ENCODE data around the gene SLC2A4RG. TPM values are rescaled to one million over a fixed set of nuclear protein-coding genes. Genes with fewer than 3 reads are reported as not detected.

SLC2A4RG gene
- total and polyA plus RNA-seq, 2 donors (not counting 3 experiments of a cell fraction or from before 2014, with no cell fraction given) = 41.7 to 69.4 TPM

DNA sequence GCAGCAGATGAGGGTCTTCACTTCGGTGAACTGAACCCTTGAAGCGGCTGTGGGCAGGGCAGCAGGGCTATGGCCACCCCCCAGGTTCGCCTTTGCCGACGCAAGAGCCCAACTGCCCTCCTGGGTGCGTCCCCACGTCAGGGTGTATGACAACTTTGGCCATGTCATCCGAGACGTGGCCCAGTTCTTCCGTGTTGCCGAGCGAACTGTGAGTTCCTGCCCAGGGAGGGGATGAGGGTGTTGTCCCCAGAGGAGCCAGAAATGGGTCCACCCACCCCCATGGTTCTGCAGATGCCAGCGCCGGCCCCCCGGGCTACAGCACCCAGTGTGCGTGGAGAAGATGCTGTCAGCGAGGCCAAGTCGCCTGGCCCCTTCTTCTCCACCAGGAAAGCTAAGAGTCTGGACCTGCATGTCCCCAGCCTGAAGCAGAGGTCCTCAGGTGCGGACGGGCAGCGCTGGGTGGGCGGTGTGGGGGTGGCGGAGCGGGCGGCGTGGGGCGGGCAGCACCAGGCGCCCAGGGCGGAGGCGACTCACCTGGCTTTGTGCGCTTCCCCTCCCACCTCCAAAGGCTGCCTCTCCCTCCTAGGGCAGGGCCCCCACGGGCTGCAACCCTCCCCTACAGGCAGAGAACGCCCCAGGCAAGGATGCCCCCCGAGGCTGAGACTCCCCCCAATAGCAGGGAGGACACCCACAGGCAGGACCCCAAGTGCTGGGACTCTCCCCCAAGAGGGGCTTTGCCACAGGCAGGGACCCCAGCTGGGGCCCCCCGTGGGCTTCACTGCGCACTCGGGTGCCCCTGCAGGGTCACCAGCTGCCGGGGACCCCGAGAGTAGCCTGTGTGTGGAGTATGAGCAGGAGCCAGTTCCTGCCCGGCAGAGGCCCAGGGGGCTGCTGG is 49.3 kb upstream of the SLC2A4RG start:
- Histone ChIP-seq H3K79me2 (ENCODE audit: control insufficient read depth, insufficient read depth, low read length) (peaks cover 4% of the 10 kb centered on the region), H3K27me3 (ENCODE audit: control insufficient read depth in 2 of 2, insufficient read depth in 2 of 2, low read length in 2 of 2) (no peaks in the 10 kb centered on the region), H3K9me1 (replicated peaks; ENCODE audit: control insufficient read depth, extremely low read depth, insufficient read depth, low read length) (no peaks in the 10 kb centered on the region), H3K9ac (replicated peaks; ENCODE audit: extremely low read depth, insufficient read depth, low read length) (no peak overlapping the region), H3K4me1 (ENCODE audit: control insufficient read depth, extremely low read depth, insufficient read depth, low read length) (peaks cover 31% of the 10 kb centered on the region), H3K4me2 (ENCODE audit: insufficient read depth, low read length) (no peak overlapping the region), H4K20me1 (replicated peaks; ENCODE audit: control insufficient read depth, extremely low read depth, insufficient read depth, low read length) (no peaks in the 10 kb centered on the region), H3K27ac (ENCODE audit: insufficient read depth, low read depth, low read length) (no peak overlapping the region), H3K4me3 (replicated peaks in 1 of 3; ENCODE audit: insufficient read depth in 1 of 3, low read depth in 1 of 3, low read length in 3 of 3) (no peak overlapping the region), H3K36me3 (ENCODE audit: control insufficient read depth in 2 of 2, extremely low read depth in 1 of 2, insufficient read depth in 2 of 2, low read length in 2 of 2) (no peaks in the 10 kb centered on the region), H3K9me3 (replicated peaks; ENCODE audit: control insufficient read depth, insufficient read depth, low read length) (no peaks in the 10 kb centered on the region), H2AFZ (ENCODE audit: low read depth, low read length) (no peak overlapping the region)
- BruUV-seq (replicated peaks) = no TSS peak
- TF ChIP-seq, protein P1, sequence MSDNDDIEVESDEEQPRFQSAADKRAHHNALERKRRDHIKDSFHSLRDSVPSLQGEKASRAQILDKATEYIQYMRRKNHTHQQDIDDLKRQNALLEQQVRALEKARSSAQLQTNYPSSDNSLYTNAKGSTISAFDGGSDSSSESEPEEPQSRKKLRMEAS (IDR thresholded peaks at IDR 0.05; ENCODE audit: insufficient read depth, insufficient read length) = no peak
- TF ChIP-seq POLR2AphosphoS5 (IDR thresholded peaks at IDR 0.05; ENCODE audit: insufficient read depth, low read depth, low read length) = no peak
- no peak for TF ChIP-seq JUN (IDR thresholded peaks at IDR 0.05; ENCODE audit: borderline replicate concordance, insufficient read depth, insufficient read length, low read depth)
- no peak for TF ChIP-seq MYC (IDR thresholded peaks at IDR 0.05; ENCODE audit: low read depth, low read length)
- TF ChIP-seq POLR2A (IDR thresholded peaks at IDR 0.05; ENCODE audit: low read depth, low read length) = no peak
- TF ChIP-seq GATA2 (IDR thresholded peaks at IDR 0.05; ENCODE audit: insufficient read depth, insufficient read length, low read depth, low read length) = no peak
- TF ChIP-seq FOS (IDR thresholded peaks at IDR 0.05; ENCODE audit: borderline replicate concordance, insufficient read depth, low read length) = no peak
- TF ChIP-seq, protein P2, sequence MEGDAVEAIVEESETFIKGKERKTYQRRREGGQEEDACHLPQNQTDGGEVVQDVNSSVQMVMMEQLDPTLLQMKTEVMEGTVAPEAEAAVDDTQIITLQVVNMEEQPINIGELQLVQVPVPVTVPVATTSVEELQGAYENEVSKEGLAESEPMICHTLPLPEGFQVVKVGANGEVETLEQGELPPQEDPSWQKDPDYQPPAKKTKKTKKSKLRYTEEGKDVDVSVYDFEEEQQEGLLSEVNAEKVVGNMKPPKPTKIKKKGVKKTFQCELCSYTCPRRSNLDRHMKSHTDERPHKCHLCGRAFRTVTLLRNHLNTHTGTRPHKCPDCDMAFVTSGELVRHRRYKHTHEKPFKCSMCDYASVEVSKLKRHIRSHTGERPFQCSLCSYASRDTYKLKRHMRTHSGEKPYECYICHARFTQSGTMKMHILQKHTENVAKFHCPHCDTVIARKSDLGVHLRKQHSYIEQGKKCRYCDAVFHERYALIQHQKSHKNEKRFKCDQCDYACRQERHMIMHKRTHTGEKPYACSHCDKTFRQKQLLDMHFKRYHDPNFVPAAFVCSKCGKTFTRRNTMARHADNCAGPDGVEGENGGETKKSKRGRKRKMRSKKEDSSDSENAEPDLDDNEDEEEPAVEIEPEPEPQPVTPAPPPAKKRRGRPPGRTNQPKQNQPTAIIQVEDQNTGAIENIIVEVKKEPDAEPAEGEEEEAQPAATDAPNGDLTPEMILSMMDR (IDR thresholded peaks at IDR 0.05; ENCODE audit: extremely low read depth in 1 of 2, insufficient read depth in 1 of 2, low read depth in 1 of 2, low read length in 2 of 2) = no peak
- TF ChIP-seq EZH2 (IDR thresholded peaks at IDR 0.05; ENCODE audit: borderline replicate concordance, low read depth, low read length, severe bottlenecking) = no peak
- DNase-seq (ENCODE audit: low read depth, low spot score) = no peak
- dilution Hi-C loops (cut with MboI; ENCODE audit: extremely low pct_ligation_motif_present, low sequenced_read_pairs) = no loop called here
- FAIRE-seq = no peak
- CTCF ChIA-PET = no interaction called here
- intact Hi-C loops (cut with micrococcal nuclease) = no loop called here
- POLR2A ChIA-PET = interaction anchor here (0.6 kb wide), 1 partner anchor 12 kb away, joined by 3 read pairs; no protein-coding TSS in a partner anchor
